ENCODE results near the gene OSBP2.

OSBP2 gene

GRCh38 chr22:30949934-30950660, 255.4 kb downstream of the OSBP2 start:
- no peak for DNase-seq

- DNase-seq, result no peak
Measured at GRCh38 chr22:30953206-30953605, 258.5 kb downstream of the OSBP2 start.

GRCh38 chr22:30955153-30955552, 260.5 kb downstream of the OSBP2 start:
- DNase-seq, result no peak
